ENCODE data around the gene CEL.
A peak's percentile ranks its signal among the peaks of the same experiment; 100 is the strongest.
"Not testable (repeated sequence)": the region's sequence is repeated elsewhere in the genome, so short reads cannot be mapped to it uniquely, and the experiment has no call there.

CEL gene

GRCh38 chr9:133087429-133088145, 25.8 kb downstream of the CEL start:
- DNase-seq = no peak

- DNase-seq = no peak
Observed at GRCh38 chr9:133088146-133088750, 26.5 kb downstream of the CEL start.

- DNase-seq = no peak
Observed at GRCh38 chr9:133088756-133089155, 27.0 kb downstream of the CEL start.

- DNase-seq = no peak
Observed at GRCh38 chr9:133089271-133089671, 27.5 kb downstream of the CEL start.

GRCh38 chr9:133090187-133090586, 28.4 kb downstream of the CEL start:
- no peak for DNase-seq

GRCh38 chr9:133090752-133091385, 29.1 kb downstream of the CEL start:
- DNase-seq = no peak

GRCh38 chr9:133094351-133094750, 32.6 kb downstream of the CEL start:
- not testable (repeated sequence) for DNase-seq

- no peak for DNase-seq
Observed at GRCh38 chr9:133094842-133095393, 33.1 kb downstream of the CEL start.

- DNase-seq = no peak
Observed at GRCh38 chr9:133098104-133098754, 36.4 kb downstream of the CEL start.

- no peak for DNase-seq
Observed at GRCh38 chr9:133098871-133099270, 37.1 kb downstream of the CEL start.

- no peak for DNase-seq
Observed at GRCh38 chr9:133099726-133100505, 38.1 kb downstream of the CEL start.

- no peak for DNase-seq
Observed at GRCh38 chr9:133100506-133101355, 39.0 kb downstream of the CEL start.

GRCh38 chr9:133101356-133102189, 39.8 kb downstream of the CEL start:
- no peak for DNase-seq

GRCh38 chr9:133102190-133103021, 40.6 kb downstream of the CEL start:
- DNase-seq = no peak

GRCh38 chr9:133103183-133103986, 41.6 kb downstream of the CEL start:
- peak; percentile 40 for DNase-seq

- no peak for DNase-seq
Observed at GRCh38 chr9:133103987-133104505, 42.3 kb downstream of the CEL start.

- DNase-seq = no peak
Observed at GRCh38 chr9:133104718-133105460, 43.1 kb downstream of the CEL start.

- no peak for DNase-seq
Observed at GRCh38 chr9:133105461-133105770, 43.6 kb downstream of the CEL start.

Measured in activated CD4-positive, alpha-beta T cell treated with anti-CD3 and anti-CD28 coated beads for 1 hour (primary cell).